Measurements from ENCODE around the gene C17orf75. TPM values are rescaled to one million over a fixed set of nuclear protein-coding genes. Genes with fewer than 3 reads are reported as not detected.

The C17orf75 gene
- total RNA-seq, 1 experiment from 2014 or later: 27.0 TPM

- Histone ChIP-seq H4K20me1 (ENCODE audit: low read length) (no peaks in the 10 kb centered on the region), H3K9me3 (ENCODE audit: low read length) (no peaks in the 10 kb centered on the region), H3K4me1 (ENCODE audit: insufficient read depth, low read length) (no peaks in the 10 kb centered on the region), H3K4me3 (ENCODE audit: low read length) (no peak overlapping the region), H3K79me2 (ENCODE audit: low read length) (no peaks in the 10 kb centered on the region), H3K36me3 (ENCODE audit: low read depth, low read length) (no peaks in the 10 kb centered on the region), H3F3A (ENCODE audit: low read length, unreplicated experiment) (no peaks in the 10 kb centered on the region), H2AFZ (ENCODE audit: low read length) (no peak overlapping the region), H3K9me2 (replicated peaks; ENCODE audit: low read length) (no peaks in the 10 kb centered on the region), H3K4me2 (ENCODE audit: low read length) (no peak overlapping the region), H3K27ac (ENCODE audit: low read length) (no peak overlapping the region), H3K27me3 (ENCODE audit: low read length) (peaks cover 4% of the 10 kb centered on the region; the same call in 1 of the 2 replicates), H3K9ac (ENCODE audit: low read length) (no peak overlapping the region)
- no TSS peak for BruUV-seq (replicated peaks)
- ATAC-seq (no peak), DNase-seq (no peak)
- intact Hi-C loops (cut with micrococcal nuclease): loop anchor here (5.0 kb wide), 1 partner anchor 113 kb away; no protein-coding TSS in a partner anchor
- TF ChIP-seq EZH2 (IDR thresholded peaks at IDR 0.05; ENCODE audit: low read length, unreplicated experiment) (no peak), EZH2phosphoT487 (IDR thresholded peaks at IDR 0.05; ENCODE audit: borderline replicate concordance, low read length) (no peak)
- TF ChIP-seq, protein P1, sequence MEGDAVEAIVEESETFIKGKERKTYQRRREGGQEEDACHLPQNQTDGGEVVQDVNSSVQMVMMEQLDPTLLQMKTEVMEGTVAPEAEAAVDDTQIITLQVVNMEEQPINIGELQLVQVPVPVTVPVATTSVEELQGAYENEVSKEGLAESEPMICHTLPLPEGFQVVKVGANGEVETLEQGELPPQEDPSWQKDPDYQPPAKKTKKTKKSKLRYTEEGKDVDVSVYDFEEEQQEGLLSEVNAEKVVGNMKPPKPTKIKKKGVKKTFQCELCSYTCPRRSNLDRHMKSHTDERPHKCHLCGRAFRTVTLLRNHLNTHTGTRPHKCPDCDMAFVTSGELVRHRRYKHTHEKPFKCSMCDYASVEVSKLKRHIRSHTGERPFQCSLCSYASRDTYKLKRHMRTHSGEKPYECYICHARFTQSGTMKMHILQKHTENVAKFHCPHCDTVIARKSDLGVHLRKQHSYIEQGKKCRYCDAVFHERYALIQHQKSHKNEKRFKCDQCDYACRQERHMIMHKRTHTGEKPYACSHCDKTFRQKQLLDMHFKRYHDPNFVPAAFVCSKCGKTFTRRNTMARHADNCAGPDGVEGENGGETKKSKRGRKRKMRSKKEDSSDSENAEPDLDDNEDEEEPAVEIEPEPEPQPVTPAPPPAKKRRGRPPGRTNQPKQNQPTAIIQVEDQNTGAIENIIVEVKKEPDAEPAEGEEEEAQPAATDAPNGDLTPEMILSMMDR (conservative IDR thresholded peaks at IDR 0.05; ENCODE audit: low read depth, low read length): no peak
- CTCF ChIA-PET: no interaction called here
- POLR2A ChIA-PET (ENCODE audit: unreplicated experiment): no interaction called here
Observed at GRCh38 chr17:32315171-32315570, 26.8 kb downstream of the C17orf75 start.

DNA sequence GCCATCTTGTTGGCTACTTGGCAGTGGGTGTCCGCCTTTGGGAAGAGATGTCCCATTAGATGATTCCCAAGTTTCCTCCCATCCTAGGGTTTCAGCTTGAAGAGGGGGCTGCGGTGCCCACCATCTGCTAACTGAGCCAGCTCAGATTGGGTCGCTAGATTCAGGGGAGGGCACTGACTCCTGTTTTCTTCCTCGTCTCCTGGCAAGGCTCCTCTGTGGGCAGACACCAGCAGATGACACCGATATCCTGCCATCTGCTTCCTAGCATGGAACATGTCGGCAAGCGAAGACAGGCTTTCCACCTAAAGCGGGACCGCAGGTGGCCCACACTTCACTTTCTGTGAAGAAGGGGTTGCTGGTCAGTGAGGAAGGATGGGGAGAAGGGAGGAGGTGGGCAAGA is 27.3 kb downstream of the C17orf75 start:
- no peaks in the 10 kb centered on the region for H3K9me2 ChIP-seq (replicated peaks; ENCODE audit: low read length)
- H3K27ac ChIP-seq (ENCODE audit: low read length): no peak overlapping the region
- POLR2A ChIA-PET (ENCODE audit: unreplicated experiment): no interaction called here
- no TSS peak for BruUV-seq (replicated peaks)
- H4K20me1 ChIP-seq (ENCODE audit: low read length): no peaks in the 10 kb centered on the region
- H3K4me3 ChIP-seq (ENCODE audit: low read length): no peak overlapping the region
- H3K27me3 ChIP-seq (ENCODE audit: low read length): peaks cover 4% of the 10 kb centered on the region; the same call in 1 of the 2 replicates
- no peak overlapping the region for H3K9ac ChIP-seq (ENCODE audit: low read length)
- DNase-seq: no peak
- H3K4me2 ChIP-seq (ENCODE audit: low read length): no peak overlapping the region
- H3K4me1 ChIP-seq (ENCODE audit: insufficient read depth, low read length): no peaks in the 10 kb centered on the region
- no peak for ATAC-seq
- TF ChIP-seq, protein P1 (conservative IDR thresholded peaks at IDR 0.05; ENCODE audit: low read depth, low read length): no peak
- TF ChIP-seq EZH2phosphoT487 (IDR thresholded peaks at IDR 0.05; ENCODE audit: borderline replicate concordance, low read length): no peak
- no peak for TF ChIP-seq EZH2 (IDR thresholded peaks at IDR 0.05; ENCODE audit: low read length, unreplicated experiment)
- no peaks in the 10 kb centered on the region for H3F3A ChIP-seq (ENCODE audit: low read length, unreplicated experiment)
- intact Hi-C loops (cut with micrococcal nuclease): loop anchor here (5.0 kb wide), 1 partner anchor 112 kb away; no protein-coding TSS in a partner anchor
- no peaks in the 10 kb centered on the region for H3K9me3 ChIP-seq (ENCODE audit: low read length)
- CTCF ChIA-PET: no interaction called here
- H3K36me3 ChIP-seq (ENCODE audit: low read depth, low read length): no peaks in the 10 kb centered on the region
- H3K79me2 ChIP-seq (ENCODE audit: low read length): no peaks in the 10 kb centered on the region
- H2AFZ ChIP-seq (ENCODE audit: low read length): no peak overlapping the region

- Histone ChIP-seq H3K4me2 (ENCODE audit: low read length) (no peak overlapping the region), H3K36me3 (ENCODE audit: low read depth, low read length) (no peaks in the 10 kb centered on the region), H3K4me1 (ENCODE audit: insufficient read depth, low read length) (no peaks in the 10 kb centered on the region), H3K4me3 (ENCODE audit: low read length) (no peak overlapping the region), H3K9me3 (ENCODE audit: low read length) (no peaks in the 10 kb centered on the region), H3K9ac (ENCODE audit: low read length) (no peak overlapping the region), H4K20me1 (ENCODE audit: low read length) (no peaks in the 10 kb centered on the region), H3K9me2 (replicated peaks; ENCODE audit: low read length) (no peaks in the 10 kb centered on the region), H3F3A (ENCODE audit: low read length, unreplicated experiment) (no peaks in the 10 kb centered on the region), H3K27me3 (ENCODE audit: low read length) (peaks cover 4% of the 10 kb centered on the region; the same call in 1 of the 2 replicates), H3K79me2 (ENCODE audit: low read length) (no peaks in the 10 kb centered on the region), H3K27ac (ENCODE audit: low read length) (no peak overlapping the region), H2AFZ (ENCODE audit: low read length) (no peak overlapping the region)
- ChIA-PET CTCF (no interaction called here), POLR2A (ENCODE audit: unreplicated experiment) (no interaction called here)
- no TSS peak for BruUV-seq (replicated peaks)
- no peak for DNase-seq
- TF ChIP-seq, protein P1 (conservative IDR thresholded peaks at IDR 0.05; ENCODE audit: low read depth, low read length): no peak
- no peak for TF ChIP-seq EZH2 (IDR thresholded peaks at IDR 0.05; ENCODE audit: low read length, unreplicated experiment)
- TF ChIP-seq EZH2phosphoT487 (IDR thresholded peaks at IDR 0.05; ENCODE audit: borderline replicate concordance, low read length): no peak
- ATAC-seq: no peak
- intact Hi-C loops (cut with micrococcal nuclease): no loop called here
Observed at GRCh38 chr17:32311028-32311536, 30.9 kb downstream of the C17orf75 start.
